HG02970 (cell line): ENCODE data around the gene FNDC3B.

Experiments used
- ATAC-seq: cut with Tn5 transposase; IDR thresholded peaks from one replicate; pipeline ENCODE4 v1.9.1; 2021; ENCODE audit warnings: mild to moderate bottlenecking, moderate library complexity, moderate number of reproducible peaks; ENCODE audit not compliant: unreplicated experiment, low FRiP score

FNDC3B gene

DNA sequence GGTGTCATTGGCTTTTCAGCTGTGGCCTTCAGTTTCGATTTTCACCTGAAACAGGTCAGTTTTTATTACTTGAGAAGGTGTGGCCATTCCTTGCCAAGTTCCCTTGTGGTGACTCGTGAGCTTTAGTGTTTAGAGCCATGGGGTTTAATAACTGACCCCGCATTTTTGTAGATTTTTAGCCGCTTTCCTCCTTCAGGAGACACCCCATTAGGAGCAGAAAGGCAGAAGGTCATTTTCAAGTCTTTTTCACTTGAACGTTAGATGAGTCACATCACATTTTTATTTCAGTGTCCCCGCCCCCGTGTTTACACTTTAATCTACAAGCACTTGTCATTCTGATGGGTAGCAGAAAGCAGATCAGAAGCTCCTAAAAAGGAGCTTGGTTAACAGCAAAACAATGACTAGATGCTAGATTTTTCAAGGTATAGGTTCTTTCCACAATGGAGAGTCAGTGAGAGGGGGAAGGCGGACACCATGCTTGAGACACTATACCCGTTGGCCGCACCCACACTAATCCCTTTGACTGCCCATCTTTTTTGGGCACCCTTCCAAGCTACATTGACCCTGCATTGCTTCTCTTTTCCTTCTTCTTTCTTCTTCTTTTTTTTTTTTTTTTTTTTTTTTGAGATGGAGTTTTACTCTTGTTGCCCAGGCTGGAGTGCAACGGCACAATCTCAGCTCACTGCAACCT is 276.2 kb downstream of the FNDC3B start:
- no peak for ATAC-seq

DNA sequence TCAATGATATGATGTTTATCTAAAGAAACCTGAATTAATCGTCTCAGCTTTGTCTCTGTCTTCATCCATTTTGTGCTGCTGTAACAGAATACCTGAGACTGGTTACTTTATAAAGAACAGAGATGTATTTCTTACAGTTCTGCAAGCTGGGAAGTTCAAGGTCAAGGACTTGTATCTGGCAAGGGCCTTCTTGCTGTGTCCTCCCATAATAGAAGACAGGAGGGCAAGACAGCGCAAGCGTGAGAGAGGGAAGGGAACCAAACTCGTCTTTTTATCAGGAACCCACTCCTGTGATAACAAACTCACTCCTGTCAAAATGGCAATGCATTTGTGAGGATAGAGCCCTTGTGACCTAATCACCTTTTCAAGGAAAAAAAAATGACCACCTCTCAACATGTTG is 277.4 kb downstream of the FNDC3B start:
- ATAC-seq, result no peak

DNA sequence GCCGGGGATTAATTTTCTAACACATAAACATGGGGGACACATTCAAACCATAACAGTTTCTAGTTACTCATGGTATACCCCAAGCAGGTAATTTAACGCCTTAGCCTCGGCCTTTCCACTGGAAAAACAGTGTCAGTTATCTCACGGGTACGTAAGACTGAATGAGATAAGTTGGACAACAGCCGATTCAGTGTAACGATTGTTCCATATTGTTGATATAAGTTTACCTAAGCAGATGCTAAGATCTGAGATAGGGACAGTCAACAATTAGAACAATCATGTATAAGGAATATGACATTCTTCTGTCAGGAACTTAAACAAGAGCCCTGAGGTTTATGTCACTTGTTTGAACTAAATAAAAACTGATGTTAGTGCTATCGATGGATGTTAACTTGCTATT is 278.1 kb downstream of the FNDC3B start:
- no peak for ATAC-seq

DNA sequence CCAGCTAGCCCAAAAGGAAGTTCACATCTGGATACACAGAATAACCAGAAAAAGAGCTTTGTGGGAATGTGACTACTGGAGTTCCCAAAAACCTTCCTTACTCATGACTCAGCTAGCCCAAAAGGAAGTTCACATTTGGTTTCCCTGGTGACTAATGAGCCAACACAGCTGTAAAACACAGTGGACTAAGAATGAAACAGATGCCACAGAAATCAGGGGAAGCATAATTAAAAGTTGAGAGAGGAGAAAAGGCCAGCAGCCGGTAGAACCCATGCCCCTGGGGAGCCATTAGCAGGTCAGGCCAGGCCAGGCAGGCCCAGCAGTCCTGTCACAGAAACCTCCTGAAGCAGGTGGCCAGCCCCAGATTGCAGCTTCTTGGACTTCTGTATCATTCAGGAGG is 278.6 kb downstream of the FNDC3B start:
- ATAC-seq, result no peak

DNA sequence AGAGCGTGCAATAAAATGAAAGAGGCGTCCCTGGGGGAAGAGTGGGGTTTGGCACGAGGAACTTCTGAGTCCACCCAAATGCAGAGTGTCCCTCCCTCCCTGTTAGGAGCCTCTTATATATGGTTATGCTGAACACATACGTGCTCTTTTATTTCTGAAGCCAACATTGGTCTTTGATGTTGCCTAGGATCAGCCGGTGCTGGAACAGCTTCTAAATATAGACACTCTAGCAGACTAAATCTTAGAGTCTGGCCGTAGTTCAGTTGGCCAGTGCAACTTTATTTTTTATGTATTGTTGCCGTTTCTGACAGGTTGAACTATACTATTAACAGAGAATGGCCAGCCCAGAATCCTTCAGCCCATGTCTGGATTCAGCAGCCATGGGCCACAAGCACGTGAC is 280.2 kb downstream of the FNDC3B start:
- ATAC-seq, result no peak

DNA sequence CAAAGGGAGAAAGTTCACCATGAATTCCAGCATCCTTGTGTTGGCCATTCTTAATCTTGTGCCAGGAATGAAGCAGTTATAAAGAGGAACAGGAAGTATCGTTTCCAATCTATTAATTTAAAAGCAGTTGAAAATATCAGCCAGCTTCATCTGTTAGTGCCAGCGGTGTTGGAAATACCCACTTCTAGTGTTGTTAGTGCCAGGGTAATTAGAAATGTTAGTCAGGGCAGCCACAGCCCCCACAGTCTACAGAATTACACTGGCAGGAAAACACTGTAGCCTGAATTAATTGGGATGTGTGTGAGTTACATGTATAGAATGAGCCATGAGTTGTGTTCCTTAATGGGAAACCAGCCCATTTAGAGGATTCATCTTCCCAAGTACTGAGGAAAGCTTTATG is 281.1 kb downstream of the FNDC3B start:
- no peak for ATAC-seq

DNA sequence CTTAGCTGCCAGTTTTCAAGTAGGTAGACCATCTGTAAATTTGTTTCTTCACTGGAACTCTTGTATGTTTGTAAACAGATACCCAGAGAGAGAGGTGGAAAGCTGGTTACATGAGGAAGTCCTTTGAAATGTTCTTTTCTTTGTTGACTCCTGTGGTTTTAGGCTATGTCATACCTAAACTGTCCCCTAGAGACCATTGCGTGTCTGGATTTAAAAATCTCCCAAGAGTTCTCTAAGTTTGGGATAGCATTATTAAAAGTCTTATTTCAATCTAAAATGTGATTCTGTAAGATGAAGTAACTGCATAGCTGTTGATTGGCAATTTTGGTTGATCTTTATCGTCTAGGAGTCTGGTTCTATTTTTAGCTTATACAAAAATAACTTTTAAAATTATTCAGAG is 281.7 kb downstream of the FNDC3B start:
- ATAC-seq, result no peak

DNA sequence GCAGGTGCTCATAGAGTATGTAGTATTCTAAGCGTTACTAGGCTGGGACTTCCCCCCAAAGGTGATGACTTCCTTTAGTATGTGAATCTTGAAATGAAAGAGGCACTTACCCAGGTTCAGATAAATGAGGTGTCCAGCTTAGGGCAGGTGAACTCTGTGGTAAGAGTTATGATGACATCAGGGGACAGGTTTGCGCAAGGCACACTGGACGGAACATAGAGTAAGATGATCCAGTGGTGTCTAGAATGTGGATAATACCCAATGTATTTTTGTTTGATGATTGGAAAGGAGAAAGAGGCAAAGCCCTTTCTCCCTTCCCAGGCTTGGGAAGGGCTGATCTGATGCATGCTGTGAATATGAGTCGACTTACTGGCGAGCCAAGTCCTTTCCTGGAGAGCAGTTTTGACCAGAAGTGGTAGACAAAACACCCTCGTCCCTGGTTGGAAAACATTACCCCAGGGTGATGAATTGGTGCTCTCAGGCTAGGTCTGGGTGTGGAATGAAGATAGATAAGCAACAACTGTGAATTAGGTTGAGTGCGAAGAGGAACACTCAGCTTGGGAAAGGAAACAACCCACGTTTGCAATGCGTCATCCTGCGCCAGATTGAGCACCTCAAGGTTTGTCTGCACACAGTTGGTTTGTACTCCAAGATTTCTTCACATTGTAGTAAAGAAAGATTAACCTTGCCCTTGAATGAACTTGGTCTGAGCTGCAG is 284.7 kb downstream of the FNDC3B start:
- ATAC-seq, result no peak

DNA sequence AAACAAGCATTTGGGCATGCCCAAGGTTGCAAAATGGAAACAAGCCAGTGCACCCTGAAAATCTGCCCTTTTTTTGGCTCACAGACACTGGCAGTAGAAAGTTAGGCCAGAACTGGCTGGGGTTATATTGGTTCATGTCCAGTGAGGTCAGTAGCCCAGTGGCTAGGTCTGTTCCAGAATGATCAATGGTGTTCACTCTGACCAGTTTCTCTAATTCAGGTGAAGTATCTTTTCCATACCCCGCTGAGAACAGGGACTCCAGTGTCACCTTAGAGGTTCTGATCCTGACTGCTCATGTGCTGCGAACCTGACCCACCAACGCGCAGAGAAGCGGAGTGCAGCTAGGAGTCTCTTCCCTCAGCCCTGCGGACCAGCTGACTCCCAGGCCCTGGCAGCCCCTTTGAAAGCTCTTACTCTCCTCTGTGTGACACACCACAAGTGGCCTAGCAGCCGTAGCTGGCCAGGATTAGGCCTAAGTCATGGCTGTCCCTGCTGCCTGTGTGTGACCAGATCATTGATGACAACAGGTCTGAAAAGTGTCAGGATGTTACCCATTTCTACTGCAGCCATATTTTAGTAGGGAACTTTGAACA is 285.3 kb downstream of the FNDC3B start:
- ATAC-seq, result no peak

DNA sequence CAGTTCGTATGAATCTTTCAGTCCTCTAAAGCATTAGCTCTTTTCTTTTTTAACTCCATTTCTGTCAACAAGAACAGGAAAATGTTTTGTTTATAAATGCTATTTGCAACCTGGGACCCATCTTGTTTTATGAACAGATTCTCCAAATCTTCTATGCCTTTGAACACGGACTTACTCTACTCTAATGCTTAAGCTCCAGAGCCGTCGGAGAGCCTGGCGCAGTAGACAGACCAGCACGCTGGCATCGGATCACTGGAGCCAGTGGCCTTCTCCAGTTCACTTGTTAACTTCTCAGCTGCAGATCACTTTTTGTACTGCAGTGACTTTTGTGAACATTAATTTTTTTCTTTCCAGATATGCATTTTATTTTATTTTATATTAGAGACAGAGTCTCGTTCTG is 286.1 kb downstream of the FNDC3B start:
- no peak for ATAC-seq

DNA sequence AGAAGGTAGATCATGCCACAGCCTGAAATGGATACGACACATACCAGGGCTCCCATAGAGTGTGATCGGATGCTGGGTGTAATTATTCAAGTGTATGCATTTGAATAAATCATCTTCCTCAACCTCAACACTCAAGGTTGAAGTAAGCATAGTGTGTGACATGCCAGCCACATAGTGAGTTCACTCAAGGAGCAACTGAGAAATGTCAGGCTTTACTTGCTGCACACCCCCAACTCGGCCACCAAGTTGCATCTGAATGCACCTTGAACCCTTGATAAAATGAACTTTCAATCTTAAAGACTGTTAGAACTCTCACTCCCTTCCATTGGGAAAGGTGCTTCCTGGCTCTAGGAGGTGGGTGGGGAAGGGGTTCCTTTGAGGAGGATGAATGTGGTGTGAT is 287.6 kb downstream of the FNDC3B start:
- ATAC-seq, result no peak

DNA sequence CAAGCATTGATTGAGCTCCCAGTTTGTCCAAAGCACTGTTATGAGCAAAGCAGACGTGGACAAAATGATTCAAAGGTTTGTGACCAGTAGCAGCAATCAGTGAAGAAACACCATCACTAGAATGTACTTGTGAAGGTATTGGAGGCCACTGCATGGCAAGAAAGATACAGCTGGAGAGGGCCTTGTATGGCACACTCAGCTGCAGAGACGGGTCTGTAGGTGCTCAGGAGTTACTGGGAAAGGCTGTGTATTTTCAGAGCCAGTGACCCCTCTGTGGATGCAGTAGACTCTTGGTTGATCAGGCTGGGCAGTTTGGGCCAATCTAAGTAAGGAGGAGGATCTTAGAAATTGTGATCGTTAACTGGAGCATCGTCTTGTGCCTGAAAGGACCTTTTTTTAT is 288.9 kb downstream of the FNDC3B start:
- no peak for ATAC-seq

DNA sequence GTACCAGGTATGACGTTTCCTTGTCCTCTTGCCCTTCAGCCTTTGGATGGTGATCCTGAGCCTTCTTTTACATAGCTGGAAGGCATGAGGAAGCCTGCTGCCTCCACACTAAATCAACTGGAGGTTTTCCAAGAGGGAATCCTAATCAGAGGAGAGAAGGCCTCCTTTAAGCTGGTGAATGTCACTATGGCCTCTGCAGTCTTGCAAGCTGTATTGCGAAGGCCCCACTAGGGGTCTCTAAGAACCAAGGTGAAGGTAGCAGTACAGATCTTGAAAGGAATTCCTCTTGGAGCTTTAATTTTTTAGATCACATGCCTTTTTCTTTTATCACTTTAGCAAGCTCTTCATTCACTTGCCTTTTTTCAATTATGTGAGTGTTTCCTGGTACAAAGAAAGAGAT is 289.7 kb downstream of the FNDC3B start:
- ATAC-seq, result no peak

DNA sequence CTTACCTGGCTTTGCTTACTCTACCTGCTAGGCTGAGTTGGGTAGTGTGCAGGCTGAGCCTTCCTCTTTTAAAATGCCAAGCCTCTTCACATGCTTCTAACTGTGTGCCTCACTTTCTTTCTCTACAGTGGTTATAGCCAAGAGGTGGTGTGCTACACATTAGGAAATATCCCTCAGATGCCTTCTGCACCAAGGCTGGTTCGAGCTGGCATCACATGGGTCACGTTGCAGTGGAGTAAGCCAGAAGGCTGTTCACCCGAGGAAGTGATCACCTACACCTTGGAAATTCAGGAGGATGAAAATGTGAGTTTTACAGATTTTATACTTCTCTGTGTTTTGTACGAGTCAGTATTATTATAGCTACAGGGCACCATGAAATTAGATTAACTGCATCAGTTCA is 291.0 kb downstream of the FNDC3B start:
- ATAC-seq, result no peak

DNA sequence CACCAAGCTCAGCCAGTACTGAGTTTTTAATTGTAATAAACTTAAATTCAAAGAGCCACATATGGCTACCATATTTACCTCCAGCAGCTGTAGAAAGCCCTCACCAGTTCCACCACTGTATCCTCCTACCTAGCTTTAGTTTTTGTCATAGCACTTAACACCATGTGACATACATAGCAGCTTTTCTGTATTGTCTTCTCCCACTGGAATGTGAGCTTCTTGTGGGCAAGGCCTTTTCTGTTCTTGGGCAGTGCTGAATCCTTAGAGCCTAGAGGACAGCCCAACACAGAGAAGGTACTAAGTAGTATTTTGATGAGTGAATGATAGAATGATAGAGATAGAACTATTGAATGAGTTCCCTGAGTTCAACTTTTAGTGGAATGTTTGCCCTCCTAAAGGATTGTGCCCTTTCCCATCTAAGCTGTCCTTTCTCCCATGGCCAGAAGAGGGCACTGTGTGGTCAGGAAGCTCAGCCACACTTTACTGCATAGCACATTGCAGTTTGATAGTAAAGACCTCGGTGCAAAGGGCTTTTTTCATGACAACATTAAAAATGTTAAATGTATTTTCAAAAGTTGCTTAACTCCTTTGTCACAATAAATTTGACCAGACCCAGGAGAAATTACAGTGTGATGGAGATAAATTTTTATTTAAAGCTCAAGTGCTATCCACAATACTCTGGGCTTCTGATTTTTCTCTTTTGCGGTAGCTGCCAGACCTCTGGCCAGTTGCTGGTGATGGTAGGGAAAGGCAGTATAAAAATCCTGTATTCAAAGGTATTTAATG is 293.1 kb downstream of the FNDC3B start:
- no peak for ATAC-seq

DNA sequence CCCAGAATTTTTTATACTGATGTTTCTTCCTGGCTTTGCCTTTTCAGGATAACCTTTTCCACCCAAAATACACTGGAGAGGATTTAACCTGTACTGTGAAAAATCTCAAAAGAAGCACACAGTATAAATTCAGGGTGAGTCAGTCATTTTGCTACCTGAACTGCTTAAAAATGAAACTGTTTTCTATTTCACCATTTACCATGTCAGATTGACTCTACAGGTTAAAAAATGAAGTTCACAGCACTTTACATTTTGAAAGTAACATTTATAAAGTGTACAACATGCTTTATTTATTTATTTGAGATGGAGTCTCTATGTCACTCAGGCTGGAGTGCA is 293.6 kb downstream of the FNDC3B start:
- ATAC-seq, result no peak

DNA sequence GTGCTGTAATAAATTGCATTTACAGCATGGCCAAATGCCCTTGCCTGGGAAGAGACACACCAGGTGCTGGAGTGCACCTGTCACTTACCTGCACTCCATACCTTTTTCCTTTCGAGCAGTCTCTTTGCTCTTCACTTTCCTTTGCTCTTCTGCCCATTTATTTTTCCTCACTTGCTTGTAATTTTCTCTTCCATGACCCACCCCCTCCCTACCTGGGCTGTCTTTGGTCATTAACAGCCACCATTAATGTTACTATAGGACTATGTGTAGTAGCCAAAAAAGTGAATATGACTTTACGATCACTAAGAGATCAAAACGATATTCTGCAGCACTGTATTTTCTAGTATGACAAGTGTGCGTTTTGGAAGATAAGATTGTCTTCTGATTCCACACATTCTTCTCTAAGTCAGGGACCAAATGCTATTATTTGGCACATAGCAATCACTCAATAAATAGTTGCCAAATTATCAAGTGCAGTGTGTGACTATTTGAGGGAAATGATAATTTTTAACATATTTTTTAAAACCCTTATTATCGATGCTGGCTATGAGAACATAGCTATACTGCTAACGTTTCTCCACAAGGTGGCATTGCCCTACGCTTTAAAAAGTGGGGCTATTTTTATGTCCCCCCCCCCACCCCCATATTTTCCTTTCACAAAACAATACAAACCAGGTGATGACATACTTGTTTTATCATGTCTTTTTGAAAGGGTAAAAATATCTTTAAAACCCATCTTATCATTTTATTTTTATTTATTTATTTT is 294.5 kb downstream of the FNDC3B start:
- ATAC-seq, result no peak

DNA sequence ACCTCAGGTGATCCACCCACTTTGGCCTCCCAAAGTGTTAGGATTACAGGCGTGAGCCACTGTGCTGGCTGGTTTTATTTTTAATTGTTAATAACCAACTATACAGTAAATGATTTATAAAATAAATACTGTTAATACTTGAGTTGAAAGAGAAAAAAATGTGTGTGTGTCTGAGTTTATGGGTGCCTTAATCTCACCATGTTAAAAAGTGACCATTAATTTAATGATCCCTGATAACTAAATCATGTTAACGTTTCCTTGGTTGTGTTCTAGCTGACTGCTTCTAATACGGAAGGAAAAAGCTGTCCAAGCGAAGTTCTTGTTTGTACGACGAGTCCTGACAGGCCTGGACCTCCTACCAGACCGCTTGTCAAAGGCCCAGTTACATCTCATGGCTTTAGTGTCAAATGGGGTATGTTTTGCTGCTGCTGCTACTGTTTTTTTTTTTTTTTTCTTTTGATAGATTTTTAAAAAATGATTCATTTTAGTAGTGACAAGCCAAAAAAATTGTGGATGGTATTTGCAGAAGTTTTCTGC is 295.4 kb downstream of the FNDC3B start:
- ATAC-seq, result no peak

DNA sequence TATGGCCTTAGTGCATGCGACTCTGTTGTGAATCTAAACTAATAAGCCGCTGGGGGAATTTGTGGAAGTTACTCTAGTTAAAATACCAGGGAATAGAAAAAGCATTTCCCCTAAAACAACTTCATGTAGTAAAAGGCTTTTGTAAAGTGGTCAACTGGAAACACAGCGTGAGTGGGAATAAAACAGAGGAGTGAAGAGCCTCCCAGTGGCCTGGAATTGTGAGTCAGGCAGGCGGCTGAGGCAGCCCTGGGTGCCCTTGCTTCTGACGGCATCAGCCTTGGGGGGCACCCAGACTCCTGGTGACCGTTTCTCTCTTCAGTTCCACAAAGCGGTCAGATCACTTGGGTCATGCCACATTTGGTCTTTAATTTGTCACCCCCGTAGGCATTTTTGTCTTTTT is 300.5 kb downstream of the FNDC3B start:
- ATAC-seq, result no peak

DNA sequence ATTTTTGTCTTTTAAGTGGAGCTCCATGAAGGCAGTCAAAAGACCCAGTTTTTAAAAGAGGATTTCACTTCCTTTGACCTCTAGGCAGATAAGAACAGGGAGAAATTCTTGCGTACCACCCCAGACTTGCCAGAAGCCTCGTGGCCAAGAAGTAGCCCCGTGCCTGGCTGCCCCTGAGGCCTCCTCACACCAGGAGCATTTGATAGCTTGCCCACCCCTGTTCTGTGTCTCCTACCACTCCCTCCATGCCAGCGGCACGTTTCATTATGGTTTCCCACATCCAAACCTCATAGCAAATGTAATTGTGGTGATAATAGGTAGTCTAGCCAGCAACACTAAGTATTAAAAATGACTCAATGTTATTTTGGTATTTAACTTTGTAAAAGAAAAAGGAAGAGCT is 301.2 kb downstream of the FNDC3B start:
- ATAC-seq, result no peak
